ENCODE results near the gene FOXP1.

DNA sequence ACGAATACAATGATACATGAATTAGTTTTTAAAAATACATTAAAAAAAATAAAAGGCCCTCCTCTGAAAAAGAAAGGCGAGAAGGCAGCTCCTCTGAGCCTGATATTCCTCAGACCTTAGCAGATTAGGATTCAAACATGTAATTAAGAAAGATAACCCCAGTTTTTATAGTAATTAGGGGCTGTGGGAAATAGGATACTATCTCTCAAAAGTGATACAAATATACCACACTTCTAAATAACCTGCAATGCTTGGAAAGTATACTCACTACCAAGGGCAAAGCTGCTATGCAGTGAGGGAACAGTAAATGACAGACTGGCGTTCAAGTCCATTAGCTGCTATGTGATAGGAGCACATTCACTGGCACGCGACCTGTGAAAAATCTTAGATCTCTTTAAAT lies 445.1 kb downstream of the FOXP1 start:
- TF ChIP-seq, protein P1, sequence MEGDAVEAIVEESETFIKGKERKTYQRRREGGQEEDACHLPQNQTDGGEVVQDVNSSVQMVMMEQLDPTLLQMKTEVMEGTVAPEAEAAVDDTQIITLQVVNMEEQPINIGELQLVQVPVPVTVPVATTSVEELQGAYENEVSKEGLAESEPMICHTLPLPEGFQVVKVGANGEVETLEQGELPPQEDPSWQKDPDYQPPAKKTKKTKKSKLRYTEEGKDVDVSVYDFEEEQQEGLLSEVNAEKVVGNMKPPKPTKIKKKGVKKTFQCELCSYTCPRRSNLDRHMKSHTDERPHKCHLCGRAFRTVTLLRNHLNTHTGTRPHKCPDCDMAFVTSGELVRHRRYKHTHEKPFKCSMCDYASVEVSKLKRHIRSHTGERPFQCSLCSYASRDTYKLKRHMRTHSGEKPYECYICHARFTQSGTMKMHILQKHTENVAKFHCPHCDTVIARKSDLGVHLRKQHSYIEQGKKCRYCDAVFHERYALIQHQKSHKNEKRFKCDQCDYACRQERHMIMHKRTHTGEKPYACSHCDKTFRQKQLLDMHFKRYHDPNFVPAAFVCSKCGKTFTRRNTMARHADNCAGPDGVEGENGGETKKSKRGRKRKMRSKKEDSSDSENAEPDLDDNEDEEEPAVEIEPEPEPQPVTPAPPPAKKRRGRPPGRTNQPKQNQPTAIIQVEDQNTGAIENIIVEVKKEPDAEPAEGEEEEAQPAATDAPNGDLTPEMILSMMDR (IDR thresholded peaks at IDR 0.05), result no peak
- TF ChIP-seq EZH2 (IDR thresholded peaks at IDR 0.05), result no peak
- no peak for TF ChIP-seq EZH2phosphoT487 (IDR thresholded peaks at IDR 0.05)

Data from neural progenitor cell (in vitro differentiated cells).